K562 (cell line): Measurements from ENCODE around the gene CRAT. TPM values are rescaled to one million over a fixed set of nuclear protein-coding genes. Genes with fewer than 3 reads are reported as not detected.

Experiments
- BACH1 ChIP-seq: fragments of 200-800 bp; sonication (Bioruptor generic); IDR thresholded peaks from 2 replicates; pipeline ENCODE4 v1.6.1; 2016; ENCODE audit warnings: missing genetic modification characterization, missing compliant biosample characterization
- CBX3 ChIP-seq, 2 experiments: IDR thresholded peaks; 1 replicate in 1 of 2; 2 replicates in 1 of 2; pipeline ENCODE4 v1.6.1; 2012; ENCODE audit warnings: inconsistent platforms in 2 of 2, low read length in 2 of 2, borderline replicate concordance in 1 of 2, control low read depth in 1 of 2
- CUX1 ChIP-seq: fragments of 200-800 bp; sonication (Bioruptor generic); IDR thresholded peaks from 2 replicates; pipeline ENCODE4 v1.6.1; 2016; ENCODE audit warnings: missing genetic modification characterization, missing compliant biosample characterization
- FOXM1 ChIP-seq, 2 experiments: fragments of 450-650 bp in 1 of 2; sonication (generic) in 1 of 2; formaldehyde crosslinking in 1 of 2; IDR thresholded peaks; 2 replicates each; pipeline versions ENCODE4 v1.6.1 to v1.9.0; 2017 to 2022; ENCODE audit warnings: low read depth in 2 of 2, mild to moderate bottlenecking in 2 of 2, missing genetic modification reagents in 1 of 2, moderate library complexity in 1 of 2
- LCOR ChIP-seq: sonication (generic); formaldehyde crosslinking; IDR thresholded peaks from 2 replicates; pipeline ENCODE4 v1.8.0; 2022; ENCODE audit warnings: mild to moderate bottlenecking, missing genetic modification reagents
- MAFG ChIP-seq: fragments of 450-650 bp; conservative IDR thresholded peaks from 2 replicates; pipeline ENCODE4 v1.6.1; 2016; ENCODE audit warnings: missing genetic modification characterization, missing compliant biosample characterization
- MXI1 ChIP-seq: IDR thresholded peaks from 2 replicates; pipeline ENCODE4 v1.6.1; 2011; ENCODE audit warnings: low read depth, mild to moderate bottlenecking, improper control_type of control experiment, low read length
- OTX1 ChIP-seq: fragments of 450-650 bp; formaldehyde crosslinking; IDR thresholded peaks from 2 replicates; pipeline ENCODE4 v1.4.0; 2022; ENCODE audit warnings: mild to moderate bottlenecking
- PHF20 ChIP-seq: fragments of 450-650 bp; IDR thresholded peaks from 2 replicates; pipeline ENCODE4 v1.6.1; 2018; ENCODE audit not compliant: partially characterized antibody
- POU5F1 ChIP-seq: fragments of 150-350 bp; IDR thresholded peaks from 2 replicates; pipeline ENCODE4 v1.6.1; 2014; ENCODE audit warnings: borderline replicate concordance, low read length, low read depth, mild to moderate bottlenecking; ENCODE audit not compliant: partially characterized antibody
- PTBP1 ChIP-seq: fragments of 200-400 bp; formaldehyde crosslinking; IDR thresholded peaks from 2 replicates; pipeline ENCODE4 v1.6.1; 2017; ENCODE audit warnings: low read depth, low read length
- RUNX1 ChIP-seq: sonication (generic); IDR thresholded peaks from 2 replicates; pipeline ENCODE4 v1.6.1; 2016; ENCODE audit warnings: antibody characterized with exemption, low read depth
- ZBTB17 ChIP-seq: fragments of 450-650 bp; formaldehyde crosslinking; IDR thresholded peaks from 2 replicates; pipeline ENCODE4 v1.4.0; 2020; ENCODE audit warnings: mild to moderate bottlenecking
- ZBTB9 ChIP-seq: fragments of 450-650 bp; formaldehyde crosslinking; IDR thresholded peaks from 2 replicates; pipeline ENCODE4 v1.4.0; 2020; ENCODE audit warnings: mild to moderate bottlenecking, moderate library complexity
- ZNF311 ChIP-seq: fragments of 250-450 bp; sonication (Bioruptor Pico); IDR thresholded peaks from 2 replicates; pipeline ENCODE4 v1.4.0; 2020; ENCODE audit warnings: mild to moderate bottlenecking, moderate library complexity
- ZNF354B ChIP-seq: fragments of 250-450 bp; sonication (Bioruptor Pico); IDR thresholded peaks from 2 replicates; pipeline ENCODE4 v1.4.0; 2020
- polyA plus RNA-seq, 8 experiments: library from polyadenylated mRNA; depleted of rRNA in 4 of 8; stranded (reverse) in 5 of 8; unstranded in 3 of 8; fragments of >200 nt; fragmentation: Nextera tagmentation in 2 of 8; fragmentation: Illumina TruSeq in 1 of 8; extraction: Ambion mirVana in 2 of 8; extraction: Trizol in 1 of 8; gene quantifications; 2 replicates each; pipeline versions ENCODE4 v1.2.1 to v1.2.3, GENCODE V29; 2011 to 2014; ENCODE audit warnings: inconsistent platforms in 1 of 8, missing spikeins in 1 of 8
- total RNA-seq, 7 experiments: library from RNA; depleted of rRNA in 6 of 7; stranded (reverse); fragments of >200 nt in 6 of 7; fragmentation: Illumina TruSeq in 2 of 7; extraction: Trizol in 2 of 7; gene quantifications; 2 replicates each; pipeline versions ENCODE4 v1.2.1 to v1.2.3, GENCODE V29; 2011 to 2021; ENCODE audit warnings: low replicate concordance in 1 of 7
- TF ChIP-seq, protein P1 (sequence below): fragments of 450-650 bp; conservative IDR thresholded peaks from 2 replicates; pipeline ENCODE4 v1.6.1; 2016; ENCODE audit warnings: missing genetic modification characterization, low read depth, mild to moderate bottlenecking, control low read depth, missing compliant biosample characterization
- TF ChIP-seq, protein P2 (sequence below): sonication (generic); IDR thresholded peaks from 2 replicates; pipeline ENCODE4 v1.6.1; 2016

The CRAT gene
- total and polyA plus RNA-seq, 9 of the 15 experiments (the other 6 are each of a cell fraction or from before 2014, with no cell fraction given) = 0.20 to 13.8 (median 5.4) TPM

DNA sequence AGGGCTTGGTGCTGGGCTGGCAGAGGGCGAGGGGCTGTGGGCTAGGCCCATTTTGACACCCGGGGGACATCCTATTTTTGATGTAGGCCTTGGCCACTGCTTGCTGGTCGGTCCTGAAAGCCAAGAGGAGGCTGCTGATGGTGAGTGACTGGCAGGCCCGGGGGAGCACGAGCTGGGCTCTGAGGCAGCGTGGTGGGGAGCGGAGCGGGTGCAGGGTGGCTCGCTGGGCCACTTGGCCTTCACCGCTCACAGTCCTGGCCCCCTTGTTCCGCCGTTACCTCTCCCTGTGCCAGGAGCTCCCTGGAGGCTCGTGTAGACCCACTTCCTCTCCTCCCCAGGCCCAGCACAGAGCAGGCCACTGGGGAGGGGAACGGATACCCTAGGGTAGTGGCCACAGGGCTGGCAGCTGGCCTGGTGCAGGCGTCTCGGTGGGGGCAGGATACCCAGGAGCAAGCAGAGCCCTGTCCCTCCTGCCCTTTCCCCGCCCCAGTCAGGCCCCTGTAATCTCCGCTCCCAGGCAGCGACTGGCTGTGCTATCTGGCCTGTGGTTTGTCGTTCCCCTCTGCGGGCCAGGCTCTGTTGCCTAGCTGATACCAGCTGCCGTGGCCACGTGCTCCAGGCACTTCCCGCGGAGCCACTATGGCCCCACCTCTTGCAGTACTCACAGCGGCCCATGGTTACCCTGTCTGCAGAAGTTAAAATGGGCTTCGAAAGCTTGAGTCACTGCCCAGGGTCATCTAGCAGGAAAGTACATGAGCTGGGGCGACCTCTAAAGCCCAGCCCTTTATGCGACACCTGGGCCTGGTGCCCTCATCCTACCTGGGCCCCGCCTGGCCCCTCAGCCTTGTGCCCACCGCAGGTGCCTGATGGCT lies 41.4 kb downstream of the CRAT start (continued):
- TF ChIP-seq CUX1 (CRISPR knock-in tag) = peak; percentile 84; the same call in 1 of the 2 replicates
- peak; percentile 94 for TF ChIP-seq FOXM1 (IDR thresholded peaks at IDR 0.05; ENCODE audit: low read depth)
- no peak for TF ChIP-seq FOXM1 (CRISPR knock-in tag; IDR thresholded peaks at IDR 0.05; ENCODE audit: low read depth)
- TF ChIP-seq POU5F1 = no peak
- TF ChIP-seq PTBP1 = 0 out of 2 replicates have a peak, but pooled peaks have one; percentile 76
- peak in 1 of 2 experiments; percentile 95; a peak in 2 of 3 replicates for TF ChIP-seq CBX3 (IDR thresholded peaks at IDR 0.05; ENCODE audit: borderline replicate concordance in 1 of 2, low read length in 2 of 2)
- TF ChIP-seq ZBTB17 (CRISPR knock-in tag) = peak; percentile 68
- TF ChIP-seq BACH1 = peak; percentile 88
- peak; percentile 92 for TF ChIP-seq LCOR
- peak; percentile 88; the same call in 1 of the 2 replicates for TF ChIP-seq MXI1
- TF ChIP-seq RUNX1 = peak; percentile 99
- TF ChIP-seq, protein P1, sequence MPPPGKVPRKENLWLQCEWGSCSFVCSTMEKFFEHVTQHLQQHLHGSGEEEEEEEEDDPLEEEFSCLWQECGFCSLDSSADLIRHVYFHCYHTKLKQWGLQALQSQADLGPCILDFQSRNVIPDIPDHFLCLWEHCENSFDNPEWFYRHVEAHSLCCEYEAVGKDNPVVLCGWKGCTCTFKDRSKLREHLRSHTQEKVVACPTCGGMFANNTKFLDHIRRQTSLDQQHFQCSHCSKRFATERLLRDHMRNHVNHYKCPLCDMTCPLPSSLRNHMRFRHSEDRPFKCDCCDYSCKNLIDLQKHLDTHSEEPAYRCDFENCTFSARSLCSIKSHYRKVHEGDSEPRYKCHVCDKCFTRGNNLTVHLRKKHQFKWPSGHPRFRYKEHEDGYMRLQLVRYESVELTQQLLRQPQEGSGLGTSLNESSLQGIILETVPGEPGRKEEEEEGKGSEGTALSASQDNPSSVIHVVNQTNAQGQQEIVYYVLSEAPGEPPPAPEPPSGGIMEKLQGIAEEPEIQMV (tag) = no peak; the same call in 1 of the 2 replicates
- TF ChIP-seq PHF20 = no peak
- TF ChIP-seq MAFG (tag) = no peak
- TF ChIP-seq ZNF354B = no peak
- peak; percentile 88 for TF ChIP-seq ZNF311 (CRISPR knock-in tag)
- TF ChIP-seq, protein P2, sequence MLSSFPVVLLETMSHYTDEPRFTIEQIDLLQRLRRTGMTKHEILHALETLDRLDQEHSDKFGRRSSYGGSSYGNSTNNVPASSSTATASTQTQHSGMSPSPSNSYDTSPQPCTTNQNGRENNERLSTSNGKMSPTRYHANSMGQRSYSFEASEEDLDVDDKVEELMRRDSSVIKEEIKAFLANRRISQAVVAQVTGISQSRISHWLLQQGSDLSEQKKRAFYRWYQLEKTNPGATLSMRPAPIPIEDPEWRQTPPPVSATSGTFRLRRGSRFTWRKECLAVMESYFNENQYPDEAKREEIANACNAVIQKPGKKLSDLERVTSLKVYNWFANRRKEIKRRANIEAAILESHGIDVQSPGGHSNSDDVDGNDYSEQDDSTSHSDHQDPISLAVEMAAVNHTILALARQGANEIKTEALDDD = peak; percentile 57; the same call in 1 of the 2 replicates
- peak; percentile 95 for TF ChIP-seq ZBTB9 (CRISPR knock-in tag)
- TF ChIP-seq OTX1 (CRISPR knock-in tag) = no peak; the same call in 1 of the 2 replicates
